ENCODE results near the gene COA4. TPM values are rescaled to one million over a fixed set of nuclear protein-coding genes. Genes with fewer than 3 reads are reported as not detected.
A peak's percentile ranks its signal among the peaks of the same experiment; 100 is the strongest.

COA4 gene
- total and polyA plus RNA-seq, 4 experiments from 2014 or later: 56.8 to 61.4 (median 58.2) TPM

DNA sequence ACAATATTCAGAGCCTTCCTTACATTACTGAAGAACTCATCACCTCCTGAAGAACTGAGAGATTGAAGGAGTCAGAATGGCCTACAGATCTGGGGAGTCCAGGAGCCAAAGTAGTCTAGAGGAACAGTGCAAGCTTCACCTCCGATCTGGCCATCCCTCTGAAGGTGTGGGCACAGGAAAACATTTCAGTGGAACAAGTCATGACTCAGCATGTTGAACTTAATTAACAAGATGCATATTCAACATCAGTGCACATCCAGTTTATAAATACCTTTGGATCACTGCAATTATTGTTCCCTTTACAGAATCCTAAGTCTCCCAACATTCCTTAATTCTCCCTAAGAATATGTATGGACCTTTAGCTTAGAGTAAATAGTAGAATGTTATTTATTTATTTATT, 25.7 kb upstream of the COA4 start:
- no peaks in the 10 kb centered on the region for H3K9me3 Mint-ChIP-seq
- H3K36me3 ChIP-seq (ENCODE audit: insufficient read depth, low read length): no peaks in the 10 kb centered on the region
- no peaks in the 10 kb centered on the region for H3K9me3 ChIP-seq (ENCODE audit: control insufficient read depth in 1 of 2, low read length in 2 of 2)
- no peak for DNase-seq
- no peak overlapping the region for H3K4me3 ChIP-seq (ENCODE audit: low read length in 2 of 2)
- no peak overlapping the region for H3K27ac ChIP-seq (ENCODE audit: low read depth, low read length)
- no peaks in the 10 kb centered on the region for H3K27me3 Mint-ChIP-seq
- no peaks in the 10 kb centered on the region for H3K27me3 ChIP-seq (ENCODE audit: insufficient read depth, low read length)
- no peaks in the 10 kb centered on the region for H3K4me1 ChIP-seq (ENCODE audit: insufficient read depth, low read length)
- H3K27ac Mint-ChIP-seq: no peak overlapping the region
- H3K4me1 Mint-ChIP-seq: no peaks in the 10 kb centered on the region
- ChIA-PET CTCF (ENCODE audit: partially characterized antibody) (no interaction called here), POLR2A (ENCODE audit: partially characterized antibody) (no interaction called here)
- peaks cover 32 to 52% of the 10 kb centered on the region in 2 donors for H3K36me3 Mint-ChIP-seq
- no peak overlapping the region for H3K4me3 Mint-ChIP-seq
- intact Hi-C loops (cut with micrococcal nuclease): no loop called here

DNA sequence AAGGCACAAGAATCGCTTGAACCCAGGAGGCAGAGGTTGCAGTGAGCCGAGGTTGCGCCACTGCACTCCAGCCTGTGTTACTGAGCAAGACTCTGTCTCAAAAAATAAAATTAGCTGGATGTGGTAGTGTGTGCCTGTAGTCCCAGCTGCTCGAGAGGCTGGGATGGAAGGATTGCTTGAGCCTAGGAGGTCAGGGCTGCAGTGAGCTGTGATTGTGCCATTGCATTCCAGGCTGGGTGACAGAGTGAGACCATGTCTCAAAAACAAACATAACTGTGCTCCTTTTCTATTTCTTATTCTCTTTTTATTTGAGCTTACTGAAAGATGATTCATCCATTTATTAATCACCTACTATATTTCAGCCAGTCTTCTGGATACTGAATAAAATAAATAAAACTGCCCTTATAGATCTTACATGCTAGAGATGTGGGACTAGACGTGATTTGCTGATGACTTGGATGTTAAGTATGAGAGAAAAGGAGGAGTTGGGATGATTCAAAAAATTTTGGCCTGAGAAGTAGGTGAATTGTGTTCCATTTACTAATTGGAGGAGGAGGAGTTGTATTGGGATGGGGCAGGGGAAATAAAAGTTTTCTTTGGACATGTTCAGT, 18.2 kb upstream of the COA4 start:
- Mint-ChIP-seq H3K4me1 (peaks cover 0 to 5% (median under 1%) of the 10 kb centered on the region in 4 donors), H3K36me3 (peaks cover 22 to 31% of the 10 kb centered on the region in 2 donors), H3K4me3 (no peak overlapping the region), H3K27me3 (no peaks in the 10 kb centered on the region), H3K27ac (peak overlapping the region in 1 of 7 donors; percentile 1), H3K9me3 (no peaks in the 10 kb centered on the region)
- Histone ChIP-seq H3K4me3 (ENCODE audit: low read length in 2 of 2) (no peak overlapping the region), H3K36me3 (ENCODE audit: insufficient read depth, low read length) (peaks cover 8% of the 10 kb centered on the region), H3K9me3 (ENCODE audit: control insufficient read depth in 1 of 2, low read length in 2 of 2) (no peaks in the 10 kb centered on the region), H3K27me3 (ENCODE audit: insufficient read depth, low read length) (no peaks in the 10 kb centered on the region), H3K4me1 (ENCODE audit: insufficient read depth, low read length) (no peaks in the 10 kb centered on the region), H3K27ac (ENCODE audit: low read depth, low read length) (no peak overlapping the region)
- intact Hi-C loops (cut with micrococcal nuclease): no loop called here
- no peak for DNase-seq
- ChIA-PET POLR2A (ENCODE audit: partially characterized antibody) (no interaction called here), CTCF (ENCODE audit: partially characterized antibody) (no interaction called here)

DNA sequence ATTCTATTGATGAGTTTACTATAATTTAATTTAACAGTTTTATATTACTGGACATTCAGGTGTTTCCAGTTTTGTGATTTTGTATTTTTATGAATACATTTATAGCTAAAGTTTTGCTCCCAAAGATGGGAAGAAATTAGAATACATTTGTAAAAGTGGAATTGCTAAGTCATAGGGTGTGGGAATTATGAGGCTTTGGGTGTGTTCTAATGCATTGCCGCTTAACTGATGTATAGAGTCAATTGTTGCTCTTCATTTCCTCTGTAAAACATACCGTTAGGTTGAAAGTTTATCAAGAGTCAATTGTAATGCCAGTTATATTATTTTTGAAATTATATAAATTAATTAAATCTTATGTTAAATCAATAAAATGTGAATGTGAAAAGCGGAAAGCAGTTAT, 16.4 kb upstream of the COA4 start:
- H3K9me3 ChIP-seq (ENCODE audit: control insufficient read depth in 1 of 2, low read length in 2 of 2): no peaks in the 10 kb centered on the region
- intact Hi-C loops (cut with micrococcal nuclease): no loop called here
- Mint-ChIP-seq H3K9me3 (no peaks in the 10 kb centered on the region), H3K27me3 (no peaks in the 10 kb centered on the region), H3K4me1 (peaks cover 0 to 5% (median 2%) of the 10 kb centered on the region in 4 donors), H3K4me3 (no peak overlapping the region), H3K36me3 (peaks cover 27 to 34% of the 10 kb centered on the region in 2 donors), H3K27ac (no peak overlapping the region)
- no peaks in the 10 kb centered on the region for H3K4me1 ChIP-seq (ENCODE audit: insufficient read depth, low read length)
- H3K4me3 ChIP-seq (ENCODE audit: low read length in 2 of 2): no peak overlapping the region
- H3K27ac ChIP-seq (ENCODE audit: low read depth, low read length): no peak overlapping the region
- CTCF ChIA-PET (ENCODE audit: partially characterized antibody): interaction anchor here (1.4 kb wide), 1 partner anchor 15 kb away, joined by 4 read pairs; no protein-coding TSS in a partner anchor
- no peaks in the 10 kb centered on the region for H3K27me3 ChIP-seq (ENCODE audit: insufficient read depth, low read length)
- peaks cover 8% of the 10 kb centered on the region for H3K36me3 ChIP-seq (ENCODE audit: insufficient read depth, low read length)
- POLR2A ChIA-PET (ENCODE audit: partially characterized antibody): no interaction called here
- no peak for DNase-seq

DNA sequence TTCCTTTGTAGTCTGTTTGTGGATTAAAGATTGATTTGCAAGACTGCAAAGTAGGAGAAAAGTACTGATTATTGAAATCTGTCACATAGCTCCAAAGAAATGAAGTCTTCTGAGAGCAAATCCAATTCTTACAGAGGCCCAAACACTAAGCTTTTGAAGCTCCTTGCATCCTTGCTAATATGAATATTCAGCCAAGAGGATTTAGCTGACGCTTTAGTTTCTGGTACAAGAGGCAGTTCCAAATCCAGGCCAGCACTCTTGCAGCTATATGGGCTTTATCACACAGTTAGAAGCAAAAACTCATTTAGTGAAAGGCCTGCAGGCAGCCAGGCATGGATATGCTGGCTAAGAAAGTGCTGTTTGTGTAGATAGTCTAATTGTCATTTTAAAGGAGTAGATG, 12.9 kb upstream of the COA4 start:
- H3K36me3 ChIP-seq (ENCODE audit: insufficient read depth, low read length): peaks cover 8% of the 10 kb centered on the region
- CTCF ChIA-PET (ENCODE audit: partially characterized antibody): no interaction called here
- H3K36me3 Mint-ChIP-seq: peaks cover 35 to 36% of the 10 kb centered on the region in 2 donors

DNA sequence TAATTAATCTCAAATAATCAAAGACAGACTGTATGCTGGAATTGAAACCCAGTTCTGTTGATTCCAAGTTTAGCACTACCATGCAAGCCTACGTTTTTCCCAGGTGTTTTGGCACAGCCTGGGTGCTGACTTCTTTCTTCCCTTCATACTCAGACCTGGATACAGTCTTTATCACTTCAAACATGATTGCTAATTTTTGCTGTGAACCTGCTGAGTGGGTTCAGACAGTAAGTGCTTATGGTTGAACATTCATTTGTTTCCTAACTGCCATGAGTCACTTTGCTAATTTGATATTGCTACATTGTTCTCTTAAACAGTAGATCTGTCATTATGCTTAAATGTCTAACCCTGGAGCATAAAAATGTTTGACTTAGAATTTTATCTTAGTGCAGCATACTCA, 12.4 kb upstream of the COA4 start:
- Mint-ChIP-seq H3K27me3 (no peaks in the 10 kb centered on the region), H3K36me3 (peaks cover 35 to 36% of the 10 kb centered on the region in 2 donors), H3K9me3 (no peaks in the 10 kb centered on the region), H3K4me1 (peaks cover 3 to 7% (median 5%) of the 10 kb centered on the region in 4 donors), H3K4me3 (no peak overlapping the region), H3K27ac (no peak overlapping the region)
- Histone ChIP-seq H3K27me3 (ENCODE audit: insufficient read depth, low read length) (no peaks in the 10 kb centered on the region), H3K36me3 (ENCODE audit: insufficient read depth, low read length) (peaks cover 8% of the 10 kb centered on the region), H3K4me3 (ENCODE audit: low read length in 2 of 2) (no peak overlapping the region), H3K4me1 (ENCODE audit: insufficient read depth, low read length) (no peaks in the 10 kb centered on the region), H3K9me3 (ENCODE audit: control insufficient read depth in 1 of 2, low read length in 2 of 2) (no peaks in the 10 kb centered on the region), H3K27ac (ENCODE audit: low read depth, low read length) (no peak overlapping the region)
- DNase-seq: no peak
- POLR2A ChIA-PET (ENCODE audit: partially characterized antibody): no interaction called here
- CTCF ChIA-PET (ENCODE audit: partially characterized antibody): no interaction called here
- intact Hi-C loops (cut with micrococcal nuclease): no loop called here

More for the DNA sequence above, 12.9 kb upstream of the COA4 start:
- Histone ChIP-seq H3K4me3 (ENCODE audit: low read length in 2 of 2) (no peak overlapping the region), H3K27me3 (ENCODE audit: insufficient read depth, low read length) (no peaks in the 10 kb centered on the region), H3K4me1 (ENCODE audit: insufficient read depth, low read length) (no peaks in the 10 kb centered on the region), H3K9me3 (ENCODE audit: control insufficient read depth in 1 of 2, low read length in 2 of 2) (no peaks in the 10 kb centered on the region), H3K27ac (ENCODE audit: low read depth, low read length) (no peak overlapping the region)
- Mint-ChIP-seq H3K27ac (peak overlapping the region in 1 of 7 donors; percentile 48), H3K4me3 (no peak overlapping the region), H3K27me3 (no peaks in the 10 kb centered on the region), H3K9me3 (no peaks in the 10 kb centered on the region), H3K4me1 (peaks cover 3 to 7% (median 5%) of the 10 kb centered on the region in 4 donors)
- POLR2A ChIA-PET (ENCODE audit: partially characterized antibody): no interaction called here
- intact Hi-C loops (cut with micrococcal nuclease): no loop called here
- DNase-seq: no peak

DNA sequence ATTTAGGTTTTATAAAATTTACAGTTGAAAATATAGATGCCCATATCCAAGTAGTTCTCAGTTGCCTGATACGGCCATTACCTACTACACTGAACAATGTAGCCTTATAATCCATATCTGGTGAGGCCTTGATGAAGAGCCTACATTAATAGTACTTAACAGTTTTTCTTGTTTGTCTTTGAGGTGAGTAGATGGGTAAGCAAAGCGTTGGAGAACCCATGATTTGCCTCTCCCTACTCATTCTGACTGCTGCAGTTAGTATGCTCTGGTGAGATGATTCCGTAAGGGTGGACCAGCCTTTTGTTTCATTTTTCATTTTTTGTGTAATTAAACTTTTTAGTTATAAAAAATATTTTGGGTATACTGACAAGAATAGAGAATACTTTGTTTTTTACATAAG, 11.6 kb upstream of the COA4 start:
- no peaks in the 10 kb centered on the region for H3K9me3 Mint-ChIP-seq
- no peaks in the 10 kb centered on the region for H3K27me3 Mint-ChIP-seq
- ChIA-PET CTCF (ENCODE audit: partially characterized antibody) (no interaction called here), POLR2A (ENCODE audit: partially characterized antibody) (no interaction called here)
- peaks cover 39 to 40% of the 10 kb centered on the region in 2 donors for H3K36me3 Mint-ChIP-seq
- peaks cover 3 to 10% (median 6%) of the 10 kb centered on the region in 4 donors for H3K4me1 Mint-ChIP-seq
- peaks cover 8% of the 10 kb centered on the region for H3K36me3 ChIP-seq (ENCODE audit: insufficient read depth, low read length)
- no peaks in the 10 kb centered on the region for H3K9me3 ChIP-seq (ENCODE audit: control insufficient read depth in 1 of 2, low read length in 2 of 2)
- no peak overlapping the region for H3K4me3 Mint-ChIP-seq
- intact Hi-C loops (cut with micrococcal nuclease): no loop called here
- no peak overlapping the region for H3K4me3 ChIP-seq (ENCODE audit: low read length in 2 of 2)
- no peaks in the 10 kb centered on the region for H3K4me1 ChIP-seq (ENCODE audit: insufficient read depth, low read length)
- H3K27ac Mint-ChIP-seq: no peak overlapping the region
- no peak overlapping the region for H3K27ac ChIP-seq (ENCODE audit: low read depth, low read length)
- DNase-seq: no peak
- H3K27me3 ChIP-seq (ENCODE audit: insufficient read depth, low read length): no peaks in the 10 kb centered on the region

DNA sequence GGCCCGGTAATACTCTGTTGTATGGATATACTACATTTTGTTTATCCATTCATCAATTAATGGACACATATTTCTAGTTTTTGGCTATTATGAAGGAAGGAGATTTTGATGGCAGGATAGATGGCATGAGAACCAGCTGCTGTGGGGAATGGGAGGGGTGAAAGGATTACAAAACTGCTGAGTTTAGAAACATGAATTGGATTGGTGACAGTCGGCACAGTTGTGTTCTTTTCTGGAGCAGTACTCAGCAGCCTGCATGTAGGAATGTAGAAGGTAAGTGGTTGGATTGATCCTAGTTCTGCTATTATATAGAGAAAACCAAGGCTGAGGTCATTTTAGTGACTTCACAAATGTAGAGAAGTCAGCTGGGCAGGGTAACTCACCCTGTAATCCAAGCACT, 7.2 kb upstream of the COA4 start:
- POLR2A ChIA-PET (ENCODE audit: partially characterized antibody): no interaction called here

More for the DNA sequence above, 7.2 kb upstream of the COA4 start:
- H3K9me3 Mint-ChIP-seq: no peaks in the 10 kb centered on the region
- no peak for DNase-seq
- intact Hi-C loops (cut with micrococcal nuclease): no loop called here
- Histone ChIP-seq H3K36me3 (ENCODE audit: insufficient read depth, low read length) (peaks cover 4% of the 10 kb centered on the region), H3K4me1 (ENCODE audit: insufficient read depth, low read length) (no peaks in the 10 kb centered on the region), H3K9me3 (ENCODE audit: control insufficient read depth in 1 of 2, low read length in 2 of 2) (no peaks in the 10 kb centered on the region), H3K27ac (ENCODE audit: low read depth, low read length) (no peak overlapping the region), H3K27me3 (ENCODE audit: insufficient read depth, low read length) (no peaks in the 10 kb centered on the region), H3K4me3 (ENCODE audit: low read length in 2 of 2) (no peak overlapping the region)
- peaks cover 3 to 14% (median 6%) of the 10 kb centered on the region in 4 donors for H3K4me1 Mint-ChIP-seq
- no peak overlapping the region for H3K27ac Mint-ChIP-seq
- H3K4me3 Mint-ChIP-seq: no peak overlapping the region
- H3K27me3 Mint-ChIP-seq: no peaks in the 10 kb centered on the region
- peaks cover 20% of the 10 kb centered on the region in 2 donors for H3K36me3 Mint-ChIP-seq
- CTCF ChIA-PET (ENCODE audit: partially characterized antibody): no interaction called here
